Astrocyte of the hippocampus (primary cell): ENCODE data around the gene HIVEP3.

ENCODE experiments used
- DNase-seq: peaks from one replicate; pipeline ENCODE4 v3.0.0; 2011; ENCODE audit warnings: low read depth, low spot score

The HIVEP3 gene

DNA sequence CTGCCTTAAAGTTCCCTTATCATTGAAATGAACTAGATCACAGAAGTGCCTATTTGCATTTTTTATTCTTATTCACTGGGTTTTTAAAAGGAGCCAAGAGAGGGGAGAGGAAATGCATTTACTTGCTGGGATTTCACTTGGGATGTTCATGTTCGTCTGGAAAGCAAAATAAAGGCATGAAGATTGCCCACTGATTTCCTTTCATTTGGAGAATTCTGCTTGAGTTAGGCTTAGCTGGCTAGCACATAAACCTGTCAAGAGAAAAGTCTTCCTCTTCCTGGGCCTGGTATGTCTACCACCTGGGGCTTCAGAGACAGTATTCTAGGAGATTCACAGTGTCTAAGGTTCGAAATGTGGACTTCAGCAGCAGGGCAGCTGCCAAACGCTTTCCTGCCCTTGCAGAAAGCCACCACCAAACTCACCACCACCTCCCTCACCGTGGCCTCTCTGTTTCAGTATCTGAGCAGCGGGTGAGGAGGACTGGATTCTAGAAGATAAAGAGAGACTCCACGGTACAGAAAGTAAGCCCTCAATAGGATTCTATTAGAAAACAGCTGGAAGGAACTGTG, 44.5 kb downstream of the HIVEP3 start:
- DNase-seq, result no peak

GRCh38 chr1:41872074-41872473, 46.6 kb downstream of the HIVEP3 start:
- DNase-seq, result no peak

DNA sequence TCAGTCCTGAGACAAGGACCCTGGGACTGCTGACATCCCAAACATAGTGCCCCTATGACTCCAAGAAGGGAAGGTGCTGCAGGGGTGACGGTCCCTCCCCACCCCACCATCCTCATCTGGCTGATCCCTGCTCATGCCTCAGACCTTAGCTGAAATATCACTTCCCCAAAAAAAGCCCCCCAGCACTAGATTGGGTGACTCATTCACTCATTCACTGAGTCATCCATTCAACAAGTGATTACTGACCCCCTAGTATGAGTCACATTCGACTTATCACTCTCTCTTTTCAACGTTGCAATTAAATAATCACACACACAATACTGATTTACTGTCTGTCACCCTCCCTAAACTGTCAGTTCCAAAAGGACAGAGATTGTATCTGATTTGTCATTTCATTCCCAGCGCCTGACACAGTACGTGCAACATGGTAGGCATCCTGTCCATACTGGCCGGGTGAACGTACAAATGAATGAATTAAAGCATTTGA, 48.6 kb downstream of the HIVEP3 start:
- DNase-seq, result peak; percentile 71

DNA sequence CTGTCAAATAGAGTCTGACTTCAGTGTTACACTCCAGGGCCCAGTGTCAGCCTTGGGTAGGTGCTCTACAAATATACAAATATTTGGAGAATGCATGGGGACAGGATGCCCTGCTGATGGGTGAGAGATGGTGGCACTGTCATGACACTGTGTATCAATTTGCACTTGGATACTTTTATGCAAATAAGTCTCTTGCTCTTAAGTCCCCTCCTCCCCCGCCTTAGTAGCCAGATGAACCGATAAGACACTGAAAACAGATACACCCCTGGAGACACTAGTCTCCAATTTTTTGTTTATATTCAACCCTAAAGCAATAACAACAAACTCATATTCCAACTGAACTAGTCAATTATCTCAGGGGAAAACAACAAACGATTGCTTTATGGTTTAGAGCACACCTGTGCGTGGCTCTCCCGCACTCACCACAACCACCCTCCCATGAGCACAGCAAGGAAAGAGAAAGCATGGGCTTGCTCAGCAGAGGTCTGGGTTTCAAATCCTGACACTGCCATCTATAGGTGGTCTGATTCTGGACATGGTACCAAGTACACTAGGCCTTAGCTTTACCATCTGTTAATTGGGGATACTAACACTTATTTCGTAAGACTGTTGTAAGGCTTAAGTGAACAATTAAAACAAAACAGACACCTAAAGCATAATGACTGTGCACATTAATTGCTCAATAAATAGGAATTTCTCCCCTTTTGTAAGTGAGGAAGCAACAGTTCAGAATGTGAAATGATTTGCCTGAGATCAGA, 50.3 kb downstream of the HIVEP3 start:
- DNase-seq, result no peak

DNA sequence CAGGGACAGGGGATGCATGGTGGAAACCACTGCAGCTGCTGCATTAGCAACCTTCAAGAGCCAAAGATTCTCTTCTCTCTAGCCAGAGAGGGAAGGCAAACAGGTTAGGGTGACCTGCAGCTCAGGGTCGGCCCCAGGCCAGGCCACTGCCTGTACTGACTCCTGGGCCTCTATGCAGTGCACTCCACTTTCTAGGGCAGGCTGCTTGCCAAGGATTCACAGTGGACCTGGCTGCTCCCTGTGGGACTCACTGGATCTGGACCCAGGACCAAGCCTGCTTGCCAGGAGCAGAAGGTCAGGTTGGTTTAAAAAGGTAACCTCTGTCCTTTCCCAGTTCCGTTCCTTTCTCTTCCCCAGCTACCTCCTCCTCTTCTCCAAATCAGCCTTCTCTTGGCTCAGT, 52.4 kb downstream of the HIVEP3 start:
- DNase-seq, result no peak

DNA sequence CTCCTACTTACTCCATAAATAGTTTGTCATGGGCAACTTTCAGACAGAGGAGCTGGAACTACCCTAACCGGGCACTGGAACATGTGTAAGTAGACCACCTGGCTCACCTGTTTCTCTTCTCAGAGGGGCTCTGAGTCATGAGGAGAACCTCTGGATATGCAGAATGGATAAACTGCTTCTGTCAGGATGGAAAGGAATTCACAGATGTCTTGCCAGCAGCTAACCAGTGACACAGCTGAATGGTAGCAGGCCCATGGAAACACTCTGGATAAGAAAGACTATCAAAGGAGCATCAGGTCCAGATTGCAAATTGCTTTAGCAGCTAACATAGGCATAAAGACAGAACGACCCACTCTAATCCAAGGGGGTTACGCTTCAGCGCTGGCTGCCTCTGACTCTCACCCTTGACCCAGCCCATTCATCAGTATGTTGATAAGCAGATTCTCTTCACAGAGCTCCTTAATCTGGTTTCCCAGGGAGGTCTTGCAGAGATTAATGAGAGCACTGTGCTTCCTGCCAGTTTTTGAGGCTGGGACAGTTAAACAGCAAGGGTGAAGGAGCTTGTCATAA, 54.2 kb downstream of the HIVEP3 start:
- DNase-seq, result no peak

GRCh38 chr1:41863718-41864117, 55.0 kb downstream of the HIVEP3 start:
- no peak for DNase-seq

GRCh38 chr1:41862384-41863221, 56.1 kb downstream of the HIVEP3 start:
- peak; percentile 83 for DNase-seq

- peak; percentile 62 for DNase-seq
Observed at GRCh38 chr1:41861535-41862383, 57.0 kb downstream of the HIVEP3 start.

DNA sequence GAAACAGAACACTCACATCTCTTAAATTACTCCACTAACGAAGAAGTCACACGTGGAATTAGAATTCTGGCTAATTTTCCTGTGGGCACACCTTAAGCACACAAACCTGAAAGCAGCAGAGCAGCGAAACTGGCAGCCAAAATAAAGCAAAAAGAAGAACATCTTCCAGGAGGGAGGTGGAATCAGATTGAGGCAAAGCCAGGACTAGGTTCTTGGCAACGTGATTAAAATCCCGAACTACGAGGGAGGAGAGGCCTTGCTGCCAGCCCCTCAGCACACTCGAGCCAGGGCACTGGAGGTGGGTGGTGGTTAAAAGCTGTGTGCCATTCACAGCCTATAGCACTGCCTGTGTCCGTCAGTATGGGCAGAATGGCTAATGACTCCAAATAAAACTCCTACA, 58.0 kb downstream of the HIVEP3 start:
- no peak for DNase-seq

DNA sequence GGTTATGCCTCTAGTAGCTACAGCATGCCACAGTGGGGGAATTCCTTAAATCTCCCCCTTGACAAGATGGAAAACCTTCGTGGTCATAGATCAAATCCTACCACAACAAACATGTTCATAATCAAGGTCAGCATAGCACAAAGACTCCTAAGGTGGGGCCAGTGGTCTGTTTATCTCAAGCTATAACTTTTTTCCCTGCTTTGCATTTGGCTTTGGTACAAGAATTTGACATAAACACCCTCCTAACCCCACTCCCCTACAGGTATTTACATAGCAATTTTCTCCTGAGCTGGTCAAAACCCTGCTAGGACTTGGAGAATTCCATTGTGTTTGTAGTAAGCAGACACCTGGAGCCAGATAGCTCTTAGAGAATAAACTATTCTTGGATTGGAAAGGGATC, 58.5 kb downstream of the HIVEP3 start:
- no peak for DNase-seq

- DNase-seq, result no peak
Observed at GRCh38 chr1:41859686-41860085, 59.0 kb downstream of the HIVEP3 start.

DNA sequence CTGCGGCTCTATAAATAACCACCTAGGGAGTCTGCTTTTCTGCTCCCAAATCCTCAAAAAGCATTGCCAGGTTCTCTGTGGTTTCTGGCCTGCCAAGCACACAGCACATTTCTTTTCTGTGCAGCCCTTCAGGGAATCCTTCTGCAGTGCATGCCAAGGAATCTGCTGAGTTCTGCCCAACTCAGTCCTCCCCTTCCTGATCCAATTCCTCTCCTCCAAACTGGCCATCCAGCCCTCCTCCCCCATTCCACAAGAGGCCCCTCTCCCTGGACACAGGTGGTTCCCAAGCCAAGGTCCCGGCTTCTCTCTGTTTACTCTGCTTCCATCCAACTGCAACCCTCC, 61.8 kb downstream of the HIVEP3 start:
- peak; percentile 82 for DNase-seq

GRCh38 chr1:41856151-41856943, 62.4 kb downstream of the HIVEP3 start:
- DNase-seq, result no peak

GRCh38 chr1:41855713-41856112, 63.0 kb downstream of the HIVEP3 start:
- DNase-seq, result no peak

DNA sequence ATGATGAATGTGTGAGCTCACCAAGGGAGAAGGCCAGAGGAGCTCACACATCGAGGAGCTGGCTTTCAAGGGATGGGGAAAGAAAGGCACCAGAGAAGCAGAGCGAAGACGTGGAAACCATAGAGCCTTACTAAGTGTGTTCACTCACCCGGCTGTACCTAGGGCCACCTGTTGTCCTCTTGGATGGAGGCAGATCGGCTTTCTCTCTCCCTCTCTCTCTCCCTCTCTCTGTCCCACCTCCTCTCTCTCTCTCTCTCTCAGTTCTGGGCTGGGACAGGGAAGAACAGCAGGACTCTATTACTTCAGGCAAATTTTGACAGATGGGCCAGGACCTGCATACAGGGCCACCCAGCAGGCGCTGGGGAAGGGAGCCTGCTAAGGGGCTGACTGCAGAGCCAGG, 64.8 kb downstream of the HIVEP3 start:
- no peak for DNase-seq

DNA sequence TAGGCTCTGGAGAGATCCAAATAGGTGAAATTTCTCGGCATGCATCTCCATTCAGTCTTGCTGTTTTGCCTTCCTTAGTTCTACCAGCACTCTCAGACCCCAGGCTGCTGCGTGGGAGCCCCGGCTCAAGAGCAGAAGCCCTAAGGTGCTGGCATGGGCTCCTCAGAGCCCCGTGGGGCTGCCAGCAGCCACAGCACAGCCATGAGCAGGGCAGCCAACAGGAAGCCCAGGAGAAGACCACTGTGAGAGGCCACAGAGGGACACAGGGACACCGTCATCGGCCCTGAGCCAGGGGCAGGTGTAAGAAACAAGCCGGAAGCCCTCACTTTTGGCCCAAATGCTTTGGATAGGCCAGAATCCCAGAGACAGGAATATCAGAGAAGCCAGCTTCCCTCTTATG, 66.6 kb downstream of the HIVEP3 start:
- no peak for DNase-seq

- peak; percentile 79 for DNase-seq
Observed at GRCh38 chr1:41851589-41851988, 67.1 kb downstream of the HIVEP3 start.

DNA sequence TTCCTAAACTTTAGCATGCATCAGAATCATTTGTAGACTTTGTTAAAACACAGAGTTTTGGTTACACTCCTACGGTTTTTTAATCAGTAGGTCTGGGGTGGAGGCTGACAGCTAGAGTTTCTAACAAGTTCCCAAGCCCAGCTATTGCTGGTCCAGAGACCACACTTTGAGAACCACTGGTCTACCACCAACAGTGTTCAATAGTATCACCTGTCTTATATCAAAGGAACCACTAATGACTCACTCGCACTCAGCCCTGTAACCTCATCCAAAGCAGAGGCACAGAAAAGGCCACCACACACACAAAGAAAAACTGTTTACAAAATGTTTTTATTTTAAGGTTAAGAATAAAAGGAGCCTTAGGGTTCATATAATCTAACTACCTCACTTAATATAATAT, 68.7 kb downstream of the HIVEP3 start:
- no peak for DNase-seq

- no peak for DNase-seq
Observed at GRCh38 chr1:41849211-41849759, 69.4 kb downstream of the HIVEP3 start.
